CD4-positive, alpha-beta T cell (primary cell): ENCODE data around the gene NECAB3. TPM values are rescaled to one million over a fixed set of nuclear protein-coding genes. Genes with fewer than 3 reads are reported as not detected.
A peak's percentile ranks its signal among the peaks of the same experiment; 100 is the strongest.

Experiments used
- ATAC-seq: fragments of 200-7000 bp; cut with Tn5 transposase; one replicate; pipeline ENCODE4 v1.10.0; 2022; ENCODE audit warnings: mild to moderate bottlenecking; ENCODE audit not compliant: poor library complexity
- CTCF ChIA-PET: fragments of 350-600 bp; sonication (Branson Sonifier 250); formaldehyde crosslinking; loops from one replicate; lab custom pipeline; 2021; ENCODE audit warnings: antibody characterized with exemption, inconsistent platforms; lab: Charles Lee
- POLR2A ChIA-PET: fragments of 350-600 bp; sonication (Branson Sonifier 250); formaldehyde crosslinking; loops from one replicate; lab custom pipeline; 2021; ENCODE audit warnings: antibody characterized with exemption, inconsistent platforms; lab: Charles Lee
- DNase-seq, 14 experiments: peaks; one replicate each; pipeline ENCODE4 v3.0.0-alpha.2; 2013 to 2020; ENCODE audit warnings: mixed read lengths in 2 of 14
- H3K27ac ChIP-seq, 2 donors: one replicate each; pipeline versions ENCODE4 v1.5.1 to v1.7.0; 2013; ENCODE audit warnings: low read length in 2 of 2, low read depth in 1 of 2, mild to moderate bottlenecking in 1 of 2
- H3K27me3 ChIP-seq, 2 experiments: 1 replicate in 1 of 2; 2 replicates in 1 of 2; pipeline versions ENCODE4 v1.6.1 to v1.7.0; 2013; ENCODE audit warnings: low read length in 2 of 2, control low read depth in 1 of 2, mild to moderate bottlenecking in 1 of 2, moderate library complexity in 1 of 2; ENCODE audit not compliant: insufficient read depth in 2 of 2, control insufficient read depth in 1 of 2
- H3K36me3 ChIP-seq: one replicate; pipeline ENCODE4 v1.6.1; 2013; ENCODE audit warnings: low read length, control low read depth; ENCODE audit not compliant: insufficient read depth
- H3K4me1 ChIP-seq: one replicate; pipeline ENCODE4 v1.6.1; 2013; ENCODE audit warnings: low read length, control low read depth; ENCODE audit not compliant: insufficient read depth
- H3K4me3 ChIP-seq: one replicate; pipeline ENCODE4 v1.5.1; 2013; ENCODE audit warnings: mild to moderate bottlenecking, low read length, moderate library complexity
- H3K9me3 ChIP-seq, 2 experiments: 1 replicate in 1 of 2; 2 replicates in 1 of 2; pipeline versions ENCODE4 v1.6.1 to v1.7.0; 2013; ENCODE audit warnings: low read length in 2 of 2, mild to moderate bottlenecking in 2 of 2, control low read depth in 1 of 2, moderate library complexity in 1 of 2; ENCODE audit not compliant: control insufficient read depth in 1 of 2, insufficient read depth in 1 of 2
- H3K27ac Mint-ChIP-seq: one replicate; pipeline ENCODE4 v1.8.0; 2020; ENCODE audit warnings: mixed read lengths
- H3K27me3 Mint-ChIP-seq: one replicate; pipeline ENCODE4 v1.8.0; 2021; ENCODE audit warnings: mixed read lengths
- H3K36me3 Mint-ChIP-seq: one replicate; pipeline ENCODE4 v1.8.0; 2021; ENCODE audit warnings: low read depth, mixed read lengths
- H3K4me1 Mint-ChIP-seq: one replicate; pipeline ENCODE4 v1.8.0; 2021; ENCODE audit warnings: low read depth, mixed read lengths
- H3K4me3 Mint-ChIP-seq: one replicate; pipeline ENCODE4 v1.8.0; 2020; ENCODE audit warnings: mild to moderate bottlenecking, mixed read lengths
- H3K9me3 Mint-ChIP-seq: one replicate; pipeline ENCODE4 v1.8.0; 2020; ENCODE audit warnings: mixed read lengths
- CTCF ChIP-seq: fragments of 200-600 bp; IDR thresholded peaks from one replicate; pipeline ENCODE4 v1.8.0; 2022; ENCODE audit warnings: antibody characterized with exemption, mild to moderate bottlenecking
- intact Hi-C, 2 experiments: fragments of 100-400 bp; cut with DNase I in 1 of 2; cut with micrococcal nuclease in 1 of 2; formaldehyde crosslinking; loops; one replicate each; pipeline versions ENCODE4 v1.15.1 to v1.9.0; 2023 to 2025; cut with DNase I, micrococcal nuclease
- total RNA-seq, 174 experiments: library from RNA in 2 of 174; stranded (reverse) in 2 of 174; gene quantifications; one replicate each; pipeline ENCODE4 v1.2.3 and lab custom pipeline; 2021 to 2026

Gene NECAB3
- total RNA-seq, 2 experiments from 2014 or later, result 8.7 to 9.2 TPM

- Histone ChIP-seq H3K36me3 (peaks cover 69% of the 10 kb centered on the region), H3K9me3 (no peaks in the 10 kb centered on the region), H3K4me1 (peaks cover 19% of the 10 kb centered on the region), H3K4me3 (no peak overlapping the region), H3K27ac (no peak overlapping the region), H3K27me3 (no peaks in the 10 kb centered on the region)
- H3K36me3 Mint-ChIP-seq, result peaks cover 93% of the 10 kb centered on the region
- ATAC-seq (no peak), DNase-seq (no peak)
- H3K27ac Mint-ChIP-seq, result no peak overlapping the region
- no peaks in the 10 kb centered on the region for H3K27me3 Mint-ChIP-seq
- peaks cover 24% of the 10 kb centered on the region for H3K4me1 Mint-ChIP-seq
- ChIA-PET POLR2A (no interaction called here), CTCF (no interaction called here)
- H3K9me3 Mint-ChIP-seq, result no peaks in the 10 kb centered on the region
- no peak for TF ChIP-seq CTCF
- no peak overlapping the region for H3K4me3 Mint-ChIP-seq
- intact Hi-C loops, result no loop called here
These were observed 48.0 kb downstream of the NECAB3 start for GRCh38 chr20:33626190-33626589.

GRCh38 chr20:33624399-33624798, 49.8 kb downstream of the NECAB3 start:
- no peaks in the 10 kb centered on the region for H3K9me3 ChIP-seq
- peaks cover 19% of the 10 kb centered on the region for H3K4me1 ChIP-seq
- Mint-ChIP-seq H3K4me1 (peaks cover 24% of the 10 kb centered on the region), H3K36me3 (peaks cover 86% of the 10 kb centered on the region), H3K27ac (peak overlapping the region; percentile 54), H3K27me3 (no peaks in the 10 kb centered on the region), H3K4me3 (no peak overlapping the region), H3K9me3 (no peaks in the 10 kb centered on the region)
- H3K36me3 ChIP-seq, result peaks cover 58% of the 10 kb centered on the region
- H3K4me3 ChIP-seq, result no peak overlapping the region
- TF ChIP-seq CTCF, result no peak
- intact Hi-C loops, result no loop called here
- CTCF ChIA-PET, result no interaction called here
- H3K27ac ChIP-seq, result no peak overlapping the region
- POLR2A ChIA-PET, result no interaction called here
- H3K27me3 ChIP-seq, result no peaks in the 10 kb centered on the region
- DNase-seq (peak in 4 of 14 experiments; percentile 11 to 66 (median 34)), ATAC-seq (no peak)

GRCh38 chr20:33622705-33623365, 51.4 kb downstream of the NECAB3 start:
- no peaks in the 10 kb centered on the region for H3K27me3 ChIP-seq
- H3K9me3 Mint-ChIP-seq, result no peaks in the 10 kb centered on the region
- ATAC-seq (no peak), DNase-seq (no peak)
- POLR2A ChIA-PET, result no interaction called here
- CTCF ChIA-PET, result no interaction called here
- no peaks in the 10 kb centered on the region for H3K9me3 ChIP-seq
- H3K36me3 Mint-ChIP-seq, result peaks cover 82% of the 10 kb centered on the region
- no peak overlapping the region for H3K4me3 ChIP-seq
- no peak overlapping the region for H3K4me3 Mint-ChIP-seq
- intact Hi-C loops, result no loop called here
- no peaks in the 10 kb centered on the region for H3K27me3 Mint-ChIP-seq
- peaks cover 45% of the 10 kb centered on the region for H3K36me3 ChIP-seq
- no peak for TF ChIP-seq CTCF
- H3K4me1 Mint-ChIP-seq, result peaks cover 24% of the 10 kb centered on the region
- H3K27ac ChIP-seq, result no peak overlapping the region
- H3K4me1 ChIP-seq, result peaks cover 19% of the 10 kb centered on the region
- H3K27ac Mint-ChIP-seq, result no peak overlapping the region
